Upper lobe of left lung (tissue), 6 donors: Measurements from ENCODE around the gene UBAC2. TPM values are rescaled to one million over a fixed set of nuclear protein-coding genes. Genes with fewer than 3 reads are reported as not detected.

Experiments
- ATAC-seq, 2 donors: fragments of 200-7000 bp; cut with Tn5 transposase; one replicate each; pipeline ENCODE4 v1.9.1; 2022; ENCODE audit warnings: mild to moderate bottlenecking in 2 of 2, moderate library complexity in 2 of 2; ENCODE audit not compliant: low FRiP score in 2 of 2
- DNase-seq, 2 donors: peaks; one replicate each; pipeline ENCODE4 v3.0.0-alpha.2; 2019 to 2020
- H3K27ac ChIP-seq, 4 donors: fragments of 200-600 bp; sonication (generic); one replicate each; pipeline ENCODE4 v1.5.1; 2016 to 2019
- H3K27me3 ChIP-seq, 4 donors: fragments of 200-600 bp; sonication (generic); one replicate each; pipeline ENCODE4 v1.5.1; 2017 to 2019
- H3K36me3 ChIP-seq, 4 donors: fragments of 200-600 bp; sonication (generic); one replicate each; pipeline ENCODE4 v1.5.1; 2016 to 2019
- H3K4me1 ChIP-seq, 4 donors: fragments of 200-600 bp; sonication (generic); one replicate each; pipeline ENCODE4 v1.5.1; 2018 to 2019
- H3K4me3 ChIP-seq, 4 donors: fragments of 200-600 bp; sonication (generic); one replicate each; pipeline ENCODE4 v1.5.1; 2017 to 2019; ENCODE audit warnings: mild to moderate bottlenecking in 2 of 4, moderate library complexity in 1 of 4
- H3K9me3 ChIP-seq, 4 donors: fragments of 200-600 bp; sonication (generic); one replicate each; pipeline ENCODE4 v1.5.1; 2018 to 2019
- EP300 ChIP-seq, 4 donors: sonication (generic); formaldehyde crosslinking; IDR thresholded peaks; one replicate each; pipeline ENCODE4 v1.5.1; 2017; ENCODE audit warnings: antibody characterized with exemption in 4 of 4, control low read depth in 2 of 4
- POLR2A ChIP-seq, 4 donors: fragments of 450-650 bp; IDR thresholded peaks; one replicate each; pipeline ENCODE4 v1.5.1; 2016 to 2017; ENCODE audit warnings: antibody characterized with exemption in 4 of 4, mild to moderate bottlenecking in 2 of 4
- POLR2AphosphoS5 ChIP-seq, 2 donors: sonication (generic); formaldehyde crosslinking; IDR thresholded peaks; one replicate each; pipeline ENCODE4 v1.5.1; 2017; ENCODE audit warnings: antibody characterized with exemption in 2 of 2
- WGBS, 2 donors: methylation state at CpG; one replicate each; pipeline ENCODE4 v1.1.5; 2017 to 2018; 5-methylcytosine and 5-hydroxymethylcytosine counted together
- total RNA-seq, 6 donors: library from RNA; depleted of rRNA in 4 of 6; stranded (reverse); fragments of >200 nt in 4 of 6; gene quantifications; one replicate each; pipeline versions ENCODE4 v1.1.0 to v1.2.1, GENCODE V29; 2016 to 2021
- TF ChIP-seq, protein P1 (sequence below), 6 experiments: fragments of 450-650 bp in 4 of 6; fragments of 200-600 bp in 2 of 6; sonication (generic) in 2 of 6; IDR thresholded peaks; one replicate each; pipeline ENCODE4 v1.5.1; 2016 to 2019; ENCODE audit warnings: antibody characterized with exemption in 6 of 6
- donor health status: DM: no; HTN: no; CAD: no; lungs with moderate emphysema.
- donor health status: DM: no; HTN: yes; CAD: no; lungs with severe emphysema.

UBAC2 gene
- total RNA-seq, 6 donors from 2014 or later = 29.3 to 55.5 (median 47.7) TPM

DNA sequence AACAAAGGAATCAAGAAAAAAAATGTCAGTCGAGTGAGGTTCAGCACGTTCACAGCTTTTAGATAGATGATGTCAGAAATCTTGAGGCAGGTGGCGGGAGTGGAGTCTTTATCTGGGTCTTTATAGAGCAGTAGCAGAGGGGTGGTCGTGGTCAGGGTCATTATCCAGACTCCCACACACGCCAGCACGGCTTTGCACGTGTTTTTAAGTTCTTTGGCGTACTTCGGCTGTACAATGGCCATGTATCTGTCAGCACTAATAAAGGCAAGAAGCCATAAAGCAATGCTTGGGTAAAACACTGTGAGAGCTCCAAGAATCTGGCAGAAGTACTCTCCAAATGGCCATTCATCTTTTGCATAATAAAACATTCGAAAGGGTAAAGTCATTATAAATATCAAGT, 54.6 kb downstream of the UBAC2 start:
- 90 to 93% methylated on average over 10 of the region's 10 CpGs for WGBS, 2 donors
- Histone ChIP-seq H3K27ac (no peak overlapping the region), H3K36me3 (peaks cover 0 to 15% (median 2%) of the 10 kb centered on the region in 4 donors), H3K27me3 (no peaks in the 10 kb centered on the region), H3K9me3 (no peaks in the 10 kb centered on the region), H3K4me1 (peaks cover 0 to 10% (median 5%) of the 10 kb centered on the region in 4 donors), H3K4me3 (no peak overlapping the region)
- no peak for DNase-seq
- ATAC-seq = no peak
- TF ChIP-seq, protein P1, sequence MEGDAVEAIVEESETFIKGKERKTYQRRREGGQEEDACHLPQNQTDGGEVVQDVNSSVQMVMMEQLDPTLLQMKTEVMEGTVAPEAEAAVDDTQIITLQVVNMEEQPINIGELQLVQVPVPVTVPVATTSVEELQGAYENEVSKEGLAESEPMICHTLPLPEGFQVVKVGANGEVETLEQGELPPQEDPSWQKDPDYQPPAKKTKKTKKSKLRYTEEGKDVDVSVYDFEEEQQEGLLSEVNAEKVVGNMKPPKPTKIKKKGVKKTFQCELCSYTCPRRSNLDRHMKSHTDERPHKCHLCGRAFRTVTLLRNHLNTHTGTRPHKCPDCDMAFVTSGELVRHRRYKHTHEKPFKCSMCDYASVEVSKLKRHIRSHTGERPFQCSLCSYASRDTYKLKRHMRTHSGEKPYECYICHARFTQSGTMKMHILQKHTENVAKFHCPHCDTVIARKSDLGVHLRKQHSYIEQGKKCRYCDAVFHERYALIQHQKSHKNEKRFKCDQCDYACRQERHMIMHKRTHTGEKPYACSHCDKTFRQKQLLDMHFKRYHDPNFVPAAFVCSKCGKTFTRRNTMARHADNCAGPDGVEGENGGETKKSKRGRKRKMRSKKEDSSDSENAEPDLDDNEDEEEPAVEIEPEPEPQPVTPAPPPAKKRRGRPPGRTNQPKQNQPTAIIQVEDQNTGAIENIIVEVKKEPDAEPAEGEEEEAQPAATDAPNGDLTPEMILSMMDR (IDR thresholded peaks at IDR 0.05) = no peak
- TF ChIP-seq POLR2AphosphoS5 (IDR thresholded peaks at IDR 0.05) (no peak), POLR2A (IDR thresholded peaks at IDR 0.05) (no peak), EP300 (IDR thresholded peaks at IDR 0.05) (no peak)

GRCh38 chr13:99256283-99256682, 55.6 kb downstream of the UBAC2 start:
- Histone ChIP-seq H3K27me3 (no peaks in the 10 kb centered on the region), H3K27ac (no peak overlapping the region), H3K36me3 (peaks cover 0 to 15% (median 2%) of the 10 kb centered on the region in 4 donors), H3K4me1 (peaks cover 0 to 10% (median 5%) of the 10 kb centered on the region in 4 donors), H3K9me3 (no peaks in the 10 kb centered on the region), H3K4me3 (no peak overlapping the region)
- no peak for DNase-seq
- ATAC-seq = no peak
- 72 to 87% methylated on average over 2 of the region's 2 CpGs for WGBS, 2 donors
- TF ChIP-seq, protein P1 (IDR thresholded peaks at IDR 0.05) = no peak
- no peak for TF ChIP-seq POLR2AphosphoS5 (IDR thresholded peaks at IDR 0.05)

- no peak overlapping the region for H3K4me3 ChIP-seq
- ATAC-seq (no peak), DNase-seq (no peak)
Observed at GRCh38 chr13:99256709-99257108, 56.1 kb downstream of the UBAC2 start.

DNA sequence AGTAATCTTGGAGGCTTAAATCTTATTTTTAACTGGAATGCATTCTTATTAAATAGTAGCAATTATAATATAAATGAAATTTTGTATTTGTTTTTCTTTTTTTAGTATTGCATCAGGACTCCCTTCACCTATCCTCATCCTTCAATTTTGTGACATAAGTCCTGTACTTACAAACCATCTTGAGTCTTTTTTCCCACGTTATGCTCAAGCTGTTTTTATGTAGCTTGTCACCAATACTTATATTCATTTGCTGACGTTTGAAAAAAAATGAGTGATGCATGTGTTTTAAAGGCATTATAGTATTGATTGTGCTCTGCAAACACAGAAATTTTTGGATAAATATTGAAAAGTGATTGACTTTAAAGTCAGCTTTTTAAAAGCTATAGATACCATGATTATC, 56.6 kb downstream of the UBAC2 start:
- TF ChIP-seq POLR2AphosphoS5 (IDR thresholded peaks at IDR 0.05) = no peak
- TF ChIP-seq POLR2A (IDR thresholded peaks at IDR 0.05) = no peak
- TF ChIP-seq, protein P1 (IDR thresholded peaks at IDR 0.05) = no peak
- TF ChIP-seq EP300 (IDR thresholded peaks at IDR 0.05) = no peak
- DNase-seq = no peak
- Histone ChIP-seq H3K9me3 (no peaks in the 10 kb centered on the region), H3K27me3 (no peaks in the 10 kb centered on the region), H3K27ac (no peak overlapping the region), H3K4me3 (no peak overlapping the region), H3K4me1 (peaks cover 0 to 10% (median 5%) of the 10 kb centered on the region in 4 donors), H3K36me3 (peaks cover 0 to 15% (median 2%) of the 10 kb centered on the region in 4 donors)
- WGBS, 2 donors = 82 to 87% methylated on average over 2 of the region's 2 CpGs
- no peak for ATAC-seq

More at GRCh38 chr13:99256709-99257108, 56.1 kb downstream of the UBAC2 start:
- WGBS, 2 donors = 55 to 63% methylated on average over 3 of the region's 3 CpGs
- Histone ChIP-seq H3K27me3 (no peaks in the 10 kb centered on the region), H3K27ac (no peak overlapping the region), H3K36me3 (peaks cover 0 to 15% (median 2%) of the 10 kb centered on the region in 4 donors), H3K4me1 (peaks cover 0 to 10% (median 5%) of the 10 kb centered on the region in 4 donors), H3K9me3 (no peaks in the 10 kb centered on the region)
- TF ChIP-seq POLR2A (IDR thresholded peaks at IDR 0.05) (no peak), POLR2AphosphoS5 (IDR thresholded peaks at IDR 0.05) (no peak), EP300 (IDR thresholded peaks at IDR 0.05) (no peak)
- TF ChIP-seq, protein P1 (IDR thresholded peaks at IDR 0.05) = no peak

GRCh38 chr13:99258210-99258860, 57.7 kb downstream of the UBAC2 start, which contains the start of gene GPR18:
Gene GPR18, minus strand, starts transcription at chr13:99258379. Its CDS starts 2,507 bp downstream, at chr13:99255872.
- peak within 1 kb of the TSS in 1 of 4 donors; percentile 5 for H3K4me3 ChIP-seq
- H3K4me1 ChIP-seq = peaks cover 0 to 10% (median 5%) of the 10 kb centered on the region in 4 donors
- peaks cover 0 to 15% (median 2%) of the 10 kb centered on the region in 4 donors for H3K36me3 ChIP-seq
- TF ChIP-seq POLR2A (IDR thresholded peaks at IDR 0.05) (peak in 1 of 4 donors; percentile 37), EP300 (IDR thresholded peaks at IDR 0.05) (no peak)
- WGBS, 2 donors = 64 to 65% methylated on average over 4 of the region's 4 CpGs
- peak within 1 kb of the TSS in 2 of 4 donors; percentile 14 to 38 for H3K27ac ChIP-seq
- DNase-seq = no peak
- no peak for ATAC-seq
- H3K27me3 ChIP-seq = no peaks in the 10 kb centered on the region
- no peaks in the 10 kb centered on the region for H3K9me3 ChIP-seq
